ENCODE measurements around the gene SPAG17.

- TF ChIP-seq CTCF (conservative IDR thresholded peaks at IDR 0.05; ENCODE audit: low read depth, low read length) (no peak), RCOR1 (IDR thresholded peaks at IDR 0.05; ENCODE audit: insufficient replicate concordance, low read length) (no peak), RAD21 (IDR thresholded peaks at IDR 0.05; ENCODE audit: low read length) (no peak), POLR2A (IDR thresholded peaks at IDR 0.05; ENCODE audit: low read depth, low read length) (no peak)
Measured at GRCh38 chr1:118189564-118189963, 4.5 kb upstream of the SPAG17 start.

Data from IMR-90 (cell line).